ENCODE measurements around the gene AKT3. TPM values are rescaled to one million over a fixed set of nuclear protein-coding genes. Genes with fewer than 3 reads are reported as not detected.

The AKT3 gene
- total RNA-seq, 3 donors from 2014 or later (not counting 1 experiment from before 2014, with no cell fraction given): 135 to 157 (median 136) TPM

DNA sequence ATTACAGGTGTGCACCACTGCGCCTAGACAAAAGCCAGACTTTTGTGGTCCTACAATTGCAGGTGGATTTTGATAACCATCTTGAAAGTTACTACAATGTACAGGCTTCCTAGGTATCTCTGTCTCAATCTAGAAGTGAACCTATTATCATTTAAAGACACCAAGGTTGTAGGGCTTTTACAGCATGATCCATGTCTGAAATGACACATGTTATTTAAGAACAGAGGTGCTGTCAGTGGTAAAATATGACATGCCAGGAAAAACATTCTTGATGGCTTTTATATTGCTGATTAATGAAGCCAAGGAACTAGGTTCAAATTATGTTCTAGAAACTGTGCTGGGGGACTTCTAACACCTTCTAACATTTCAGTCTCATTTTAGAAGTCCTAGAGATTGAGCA is 341.1 kb downstream of the AKT3 start:
- 75% methylated on average over 1 of the region's 1 CpG for WGBS (ENCODE audit: insufficient coverage)
- DNase-seq (no peak), ATAC-seq (no peak)
- H3K27me3 Mint-ChIP-seq (ENCODE audit: low read depth in 2 of 2): no peaks in the 10 kb centered on the region
- Histone ChIP-seq H3K27me3 (ENCODE audit: control insufficient read depth, insufficient read depth, low read length) (no peaks in the 10 kb centered on the region), H3K36me3 (ENCODE audit: control insufficient read depth, insufficient read depth, low read length) (peaks cover 17% of the 10 kb centered on the region), H3K4me3 (ENCODE audit: low read length) (no peak overlapping the region), H3K9me3 (ENCODE audit: control insufficient read depth, insufficient read depth, low read length) (no peaks in the 10 kb centered on the region), H3K27ac (ENCODE audit: low read length) (peak overlapping the region; percentile 76), H3K4me1 (ENCODE audit: control insufficient read depth, insufficient read depth, low read length) (peaks cover 40% of the 10 kb centered on the region)
- H3K4me3 Mint-ChIP-seq: peak overlapping the region; percentile 83
- H3K27ac Mint-ChIP-seq: peak overlapping the region; percentile 86 to 90
- peaks cover 23% of the 10 kb centered on the region for H3K36me3 Mint-ChIP-seq
- TF ChIP-seq, protein P1, sequence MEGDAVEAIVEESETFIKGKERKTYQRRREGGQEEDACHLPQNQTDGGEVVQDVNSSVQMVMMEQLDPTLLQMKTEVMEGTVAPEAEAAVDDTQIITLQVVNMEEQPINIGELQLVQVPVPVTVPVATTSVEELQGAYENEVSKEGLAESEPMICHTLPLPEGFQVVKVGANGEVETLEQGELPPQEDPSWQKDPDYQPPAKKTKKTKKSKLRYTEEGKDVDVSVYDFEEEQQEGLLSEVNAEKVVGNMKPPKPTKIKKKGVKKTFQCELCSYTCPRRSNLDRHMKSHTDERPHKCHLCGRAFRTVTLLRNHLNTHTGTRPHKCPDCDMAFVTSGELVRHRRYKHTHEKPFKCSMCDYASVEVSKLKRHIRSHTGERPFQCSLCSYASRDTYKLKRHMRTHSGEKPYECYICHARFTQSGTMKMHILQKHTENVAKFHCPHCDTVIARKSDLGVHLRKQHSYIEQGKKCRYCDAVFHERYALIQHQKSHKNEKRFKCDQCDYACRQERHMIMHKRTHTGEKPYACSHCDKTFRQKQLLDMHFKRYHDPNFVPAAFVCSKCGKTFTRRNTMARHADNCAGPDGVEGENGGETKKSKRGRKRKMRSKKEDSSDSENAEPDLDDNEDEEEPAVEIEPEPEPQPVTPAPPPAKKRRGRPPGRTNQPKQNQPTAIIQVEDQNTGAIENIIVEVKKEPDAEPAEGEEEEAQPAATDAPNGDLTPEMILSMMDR (IDR thresholded peaks at IDR 0.05): no peak
- H3K9me3 Mint-ChIP-seq: no peaks in the 10 kb centered on the region
- peaks cover 64 to 74% of the 10 kb centered on the region in 2 donors for H3K4me1 Mint-ChIP-seq
- intact Hi-C loops (cut with micrococcal nuclease): loop anchor here (1.0 to 5.0 kb wide), 2 partner anchors 87 to 808 kb away; no protein-coding TSS in a partner anchor

DNA sequence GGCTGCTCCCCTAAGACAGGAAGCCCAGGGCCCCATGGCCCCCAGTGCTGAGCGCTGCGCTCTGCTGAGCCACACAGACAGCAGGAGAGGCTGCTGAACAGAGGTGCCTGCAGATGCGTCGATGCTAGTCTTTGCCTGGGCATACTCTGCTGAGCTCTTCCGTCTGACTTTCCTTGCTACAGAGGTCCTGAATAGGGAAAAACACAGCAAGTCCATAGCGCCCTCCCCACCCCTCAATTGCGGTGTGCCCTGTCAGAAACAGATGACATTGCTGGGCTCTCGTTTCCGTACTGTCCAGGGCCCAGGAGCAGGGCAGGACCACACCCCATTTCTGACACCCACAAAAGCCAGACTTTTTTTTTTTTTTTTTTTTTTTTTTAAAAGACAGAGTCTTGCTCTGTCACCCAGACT is 341.7 kb downstream of the AKT3 start:
- Histone ChIP-seq H3K4me3 (ENCODE audit: low read length) (no peak overlapping the region), H3K36me3 (ENCODE audit: control insufficient read depth, insufficient read depth, low read length) (peaks cover 17% of the 10 kb centered on the region), H3K27ac (ENCODE audit: low read length) (peak overlapping the region; percentile 76), H3K4me1 (ENCODE audit: control insufficient read depth, insufficient read depth, low read length) (peaks cover 40% of the 10 kb centered on the region), H3K9me3 (ENCODE audit: control insufficient read depth, insufficient read depth, low read length) (no peaks in the 10 kb centered on the region), H3K27me3 (ENCODE audit: control insufficient read depth, insufficient read depth, low read length) (no peaks in the 10 kb centered on the region)
- WGBS (ENCODE audit: insufficient coverage): 6% methylated on average over 9 of the region's 9 CpGs
- intact Hi-C loops (cut with micrococcal nuclease): loop anchor here (1.0 to 5.0 kb wide), 2 partner anchors 88 to 809 kb away; no protein-coding TSS in a partner anchor
- TF ChIP-seq, protein P1 (IDR thresholded peaks at IDR 0.05): no peak
- peaks cover 24% of the 10 kb centered on the region for H3K36me3 Mint-ChIP-seq
- peak overlapping the region; percentile 83 for H3K4me3 Mint-ChIP-seq
- peak; percentile 60 to 73 for DNase-seq
- H3K27ac Mint-ChIP-seq: peak overlapping the region; percentile 86 to 90
- no peaks in the 10 kb centered on the region for H3K27me3 Mint-ChIP-seq (ENCODE audit: low read depth in 2 of 2)
- H3K4me1 Mint-ChIP-seq: peaks cover 64 to 74% of the 10 kb centered on the region in 2 donors
- H3K9me3 Mint-ChIP-seq: no peaks in the 10 kb centered on the region
- ATAC-seq: peak; percentile 91 to 96 (median 96)

- H3K36me3 ChIP-seq (ENCODE audit: control insufficient read depth, insufficient read depth, low read length): peaks cover 19% of the 10 kb centered on the region
- no peaks in the 10 kb centered on the region for H3K9me3 Mint-ChIP-seq
- H3K4me1 Mint-ChIP-seq: peaks cover 60 to 72% of the 10 kb centered on the region in 2 donors
- TF ChIP-seq, protein P1 (IDR thresholded peaks at IDR 0.05): no peak
- 50% methylated on average over 7 of the region's 8 CpGs for whole genome bisulfite sequencing (ENCODE audit: insufficient coverage)
- H3K4me3 ChIP-seq (ENCODE audit: low read length): no peak overlapping the region
- intact Hi-C loops (cut with micrococcal nuclease): loop anchor here (1.0 to 5.0 kb wide), 2 partner anchors 89 to 810 kb away; no protein-coding TSS in a partner anchor
- H3K9me3 ChIP-seq (ENCODE audit: control insufficient read depth, insufficient read depth, low read length): no peaks in the 10 kb centered on the region
- H3K4me1 ChIP-seq (ENCODE audit: control insufficient read depth, insufficient read depth, low read length): peaks cover 40% of the 10 kb centered on the region
- no peak for DNase-seq
- H3K36me3 Mint-ChIP-seq: peaks cover 30% of the 10 kb centered on the region
- no peaks in the 10 kb centered on the region for H3K27me3 Mint-ChIP-seq (ENCODE audit: low read depth in 2 of 2)
- peak; percentile 11 to 23 (median 16) for ATAC-seq
- peak overlapping the region; percentile 86 to 90 for H3K27ac Mint-ChIP-seq
- H3K27ac ChIP-seq (ENCODE audit: low read length): peak overlapping the region; percentile 76
- peak overlapping the region; percentile 83 for H3K4me3 Mint-ChIP-seq
- no peaks in the 10 kb centered on the region for H3K27me3 ChIP-seq (ENCODE audit: control insufficient read depth, insufficient read depth, low read length)
Observed at GRCh38 chr1:243507672-243508302, 342.3 kb downstream of the AKT3 start.
